ENCODE results near the gene FBXO7.

Gene FBXO7

DNA sequence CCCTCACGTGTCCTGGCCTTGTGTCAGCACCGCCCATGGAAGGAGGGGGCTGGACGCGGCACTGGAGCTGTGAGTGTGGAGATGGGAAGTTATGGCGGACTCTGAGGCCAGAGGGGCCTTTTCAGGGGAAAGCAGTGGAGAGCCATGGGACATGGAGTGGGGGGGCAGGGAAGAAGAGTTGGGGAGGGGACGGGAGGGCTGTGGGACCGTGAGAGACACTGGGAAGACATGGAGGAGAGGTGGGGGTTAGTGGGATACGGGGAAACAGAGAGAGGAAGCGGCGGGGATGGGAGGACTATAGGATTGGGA lies 58.2 kb downstream of the FBXO7 start:
- no peak for DNase-seq

DNA sequence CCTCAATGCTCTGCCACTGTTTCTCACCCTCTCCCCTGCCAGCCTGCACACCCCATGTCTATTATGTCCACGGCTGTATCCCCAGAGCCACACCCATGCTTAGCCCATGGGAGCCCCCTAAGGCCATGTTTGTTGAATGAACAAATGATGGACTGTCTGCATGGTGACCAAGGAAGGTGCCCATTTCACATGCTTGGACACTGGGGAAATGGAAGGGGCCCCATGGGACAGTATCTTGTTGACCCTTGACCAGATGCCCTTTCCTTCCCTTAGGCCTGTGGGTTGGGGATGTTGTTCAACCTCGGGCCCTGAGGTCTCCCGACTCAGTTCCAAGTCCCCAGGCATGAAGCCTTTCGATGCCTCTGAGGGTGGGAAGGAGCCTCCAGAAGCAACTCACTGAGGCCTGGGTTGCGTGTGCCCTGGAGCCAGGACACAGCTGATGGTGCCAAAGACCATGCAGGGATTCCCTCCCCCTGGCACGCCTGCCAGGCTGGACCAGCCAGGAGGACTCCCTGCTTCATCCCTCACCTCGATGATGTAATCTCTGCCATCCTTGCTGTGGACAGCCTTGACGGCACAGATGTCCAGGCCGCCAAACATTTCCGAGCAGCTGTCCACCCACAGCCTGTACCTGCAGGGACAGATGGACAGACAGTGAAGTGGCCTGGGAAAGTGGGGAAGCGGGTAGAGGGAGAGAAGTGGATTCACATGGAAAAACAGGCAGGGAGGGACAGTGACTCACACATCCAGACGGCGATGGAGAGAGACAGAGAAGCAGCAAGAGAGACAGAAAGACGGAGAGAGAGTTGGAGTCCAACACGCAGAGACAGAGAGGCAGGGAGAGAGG lies 58.9 kb downstream of the FBXO7 start:
- no peak for DNase-seq

DNA sequence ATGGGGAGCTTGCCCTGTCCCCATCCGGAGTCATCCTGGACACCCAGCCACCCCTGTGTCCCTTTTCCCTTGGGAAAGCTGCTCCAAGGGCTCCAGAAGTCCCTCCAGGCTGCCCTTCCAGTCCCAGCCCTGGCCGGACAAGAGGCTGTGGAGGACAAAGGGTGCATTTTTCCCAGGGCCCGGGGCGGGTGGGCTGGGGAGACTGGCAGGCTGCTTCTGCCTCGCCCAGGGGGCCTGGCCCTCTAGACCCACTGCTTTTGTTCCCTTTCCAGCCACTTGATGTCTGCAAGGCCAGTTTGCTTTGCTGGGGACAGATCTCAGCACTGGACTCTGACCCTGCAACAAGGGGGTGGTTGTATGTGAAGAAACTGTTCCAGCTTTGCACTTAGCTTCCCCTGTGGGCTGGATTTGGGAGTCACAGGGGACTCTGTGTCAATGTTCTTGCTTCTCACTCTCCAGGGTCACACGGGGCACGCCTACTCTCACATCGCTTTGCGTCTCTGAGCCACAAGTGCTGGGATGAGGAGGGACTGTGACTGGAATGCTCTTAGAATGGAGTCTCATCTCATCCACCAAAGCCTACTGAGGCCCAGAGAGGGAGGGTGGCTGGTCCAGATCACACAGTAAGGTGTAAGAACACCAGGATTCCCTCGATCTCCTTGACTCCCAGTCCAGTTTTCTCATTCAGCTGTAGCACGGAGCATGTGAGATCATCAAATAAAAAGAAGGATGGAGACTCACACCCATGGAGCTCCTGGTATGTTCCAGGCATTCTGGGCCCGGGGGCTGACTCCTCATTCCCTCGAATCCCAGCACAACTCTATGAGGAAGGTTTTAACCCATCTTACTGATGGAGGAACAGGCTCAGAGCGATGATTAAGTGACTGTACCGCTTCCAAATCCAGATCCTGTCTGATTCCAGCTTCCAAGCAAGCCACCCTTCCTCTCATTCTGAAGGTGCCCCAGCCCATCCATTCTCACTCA lies 59.9 kb downstream of the FBXO7 start:
- no peak for DNase-seq

DNA sequence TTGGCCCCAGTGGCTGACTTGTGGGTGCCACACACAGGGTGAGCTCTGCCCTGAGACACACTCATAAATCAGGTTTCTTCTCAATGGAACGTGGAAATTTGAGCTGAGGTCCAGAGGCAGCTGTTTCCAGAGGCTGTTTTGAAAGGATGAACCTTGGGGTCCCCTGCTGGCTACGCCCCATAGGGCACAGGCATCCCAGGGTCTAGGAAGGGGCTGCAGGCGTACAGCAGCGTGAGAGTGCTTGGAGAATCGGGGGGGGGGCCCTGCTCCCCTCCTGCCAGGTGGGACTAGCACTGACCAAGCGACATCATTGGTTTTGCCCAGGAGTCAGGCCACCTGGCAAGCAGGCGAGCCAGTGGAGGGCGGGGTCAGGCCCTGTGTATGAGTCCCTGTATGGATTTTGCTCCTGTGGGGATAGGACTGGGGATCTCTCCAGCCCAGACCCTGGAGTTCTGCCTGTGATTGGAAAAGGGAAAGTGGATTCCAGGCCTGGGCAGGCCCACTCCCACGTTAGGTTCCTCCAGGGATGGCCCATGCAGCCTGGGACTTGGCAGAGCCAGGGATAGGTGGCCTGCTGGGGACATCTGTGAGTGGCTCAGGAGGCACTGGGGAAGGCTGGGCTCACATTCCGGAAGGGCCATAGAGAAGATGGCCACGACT lies 61.0 kb downstream of the FBXO7 start:
- no peak for DNase-seq

DNA sequence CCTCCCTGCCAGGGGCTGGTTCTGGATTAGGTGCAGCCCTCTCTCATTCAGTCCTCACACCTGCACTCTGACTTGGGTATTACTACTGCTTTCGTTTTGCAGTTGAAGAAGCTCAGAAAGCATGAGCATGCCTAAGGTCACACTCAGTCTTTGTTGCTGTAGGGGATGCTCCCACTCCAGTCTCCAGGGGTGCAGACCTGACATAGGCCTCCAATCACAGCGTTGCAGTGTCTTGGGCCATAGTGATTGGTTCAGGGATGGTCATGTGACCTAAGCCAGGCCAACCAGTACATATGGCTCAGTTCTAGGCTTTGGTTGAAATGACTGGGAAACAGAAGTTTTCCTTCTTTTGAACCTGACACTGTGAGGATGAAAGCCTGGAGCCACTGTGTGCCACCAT lies 61.7 kb downstream of the FBXO7 start:
- DNase-seq: no peak

DNA sequence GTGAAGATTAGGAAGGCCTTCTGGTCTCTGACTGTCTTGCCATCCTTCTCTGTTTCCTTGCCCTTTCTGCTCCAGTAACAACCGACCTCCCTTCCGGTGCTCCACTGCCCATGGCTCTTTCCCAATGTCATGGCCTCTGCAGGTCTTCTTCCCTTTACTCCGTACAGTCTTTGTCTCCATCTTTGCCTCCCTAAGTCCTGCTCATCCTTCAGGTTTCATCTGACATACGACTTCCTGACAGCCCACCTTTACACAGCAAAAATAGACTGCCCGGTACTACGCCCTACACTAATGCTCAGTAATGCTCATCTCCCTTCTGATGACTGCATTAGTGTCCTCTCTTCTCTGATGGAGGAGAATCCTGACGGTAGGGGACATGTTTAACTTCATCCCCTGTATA lies 63.9 kb downstream of the FBXO7 start:
- no peak for DNase-seq

DNA sequence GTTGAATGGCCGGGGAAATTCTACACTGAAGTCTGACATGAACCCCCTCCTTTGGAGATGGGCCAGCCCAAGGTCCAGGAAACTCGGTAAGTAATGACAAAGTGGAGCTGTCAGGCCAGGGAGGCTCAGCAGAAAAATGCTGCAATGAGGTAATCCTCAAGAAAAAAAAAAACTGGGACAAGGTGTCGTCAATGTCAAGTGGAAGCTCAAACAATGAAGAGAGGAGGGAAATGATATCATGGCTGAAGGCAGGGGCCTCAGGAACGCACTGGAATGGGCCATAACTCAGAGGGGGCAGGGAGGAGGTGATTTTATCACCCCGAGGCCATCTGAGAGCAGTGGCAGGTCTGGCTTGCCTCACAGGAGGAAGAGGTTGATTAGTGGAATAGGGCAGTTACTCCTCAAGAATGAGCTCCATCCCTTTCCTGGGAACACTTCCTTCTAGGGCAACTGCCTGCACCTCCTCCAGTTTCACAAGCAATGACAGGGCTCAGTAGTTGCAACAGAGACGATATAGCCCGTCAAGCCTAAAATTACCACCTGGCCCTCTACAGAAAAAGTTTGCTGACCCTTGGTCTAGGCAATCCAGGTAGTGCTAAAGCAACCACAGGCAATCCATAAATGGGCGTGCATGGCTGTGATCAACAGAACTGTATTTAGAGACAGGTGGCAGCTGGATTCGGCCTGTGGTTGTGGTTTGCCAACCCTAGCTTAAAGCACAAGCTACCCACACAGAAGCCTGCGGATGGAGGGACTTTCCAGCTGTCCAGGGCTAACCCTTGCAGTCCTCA lies 65.2 kb downstream of the FBXO7 start:
- no peak for DNase-seq

DNA sequence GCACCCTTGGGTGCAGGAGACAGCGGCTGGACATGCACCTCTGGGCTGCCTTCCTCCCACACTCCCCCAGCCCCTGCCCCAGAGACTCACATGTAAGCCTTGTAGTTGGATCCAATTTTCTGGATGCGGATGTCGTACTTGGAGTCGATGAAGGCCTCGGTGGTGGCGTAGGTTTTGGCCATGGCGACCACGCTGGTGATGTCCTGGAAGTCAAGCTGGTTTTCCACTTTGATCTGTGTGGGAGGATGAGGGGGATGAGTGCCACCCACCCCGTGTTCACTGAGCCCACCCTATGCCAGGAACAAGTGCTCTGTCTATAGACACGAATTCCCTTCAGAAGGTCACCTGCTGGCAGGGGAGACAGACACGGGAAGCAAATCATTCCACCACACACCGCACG lies 66.9 kb downstream of the FBXO7 start:
- DNase-seq: no peak

DNA sequence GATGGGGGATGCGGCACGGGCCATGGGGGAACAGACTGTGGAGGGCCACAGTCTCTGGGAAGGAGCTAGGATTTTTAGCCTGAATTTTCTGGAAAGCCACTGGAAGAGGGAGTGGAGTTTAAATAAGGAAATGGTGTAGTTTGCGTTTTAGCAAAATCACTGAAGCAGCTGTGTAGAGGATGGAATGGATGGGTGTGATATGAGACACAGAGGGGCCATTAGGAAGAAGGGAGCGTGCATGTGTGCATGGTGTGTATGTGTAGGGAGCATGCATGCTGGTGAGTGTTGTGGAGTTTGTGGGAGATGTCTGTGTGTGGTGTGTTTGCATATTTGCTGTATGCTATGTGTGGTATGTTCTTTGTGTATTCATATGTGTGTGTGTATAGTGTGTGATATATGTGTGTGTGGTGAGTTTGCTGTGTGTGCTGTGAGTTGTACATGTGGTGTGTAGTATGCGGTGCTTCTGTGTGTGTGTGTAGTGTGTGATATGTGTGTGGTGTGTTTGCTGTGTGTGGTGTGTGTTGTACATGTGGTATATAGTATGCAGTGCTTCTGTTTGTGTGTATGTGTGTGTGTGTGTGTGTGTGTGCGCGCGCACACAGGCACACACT lies 67.6 kb downstream of the FBXO7 start:
- DNase-seq: no peak

DNA sequence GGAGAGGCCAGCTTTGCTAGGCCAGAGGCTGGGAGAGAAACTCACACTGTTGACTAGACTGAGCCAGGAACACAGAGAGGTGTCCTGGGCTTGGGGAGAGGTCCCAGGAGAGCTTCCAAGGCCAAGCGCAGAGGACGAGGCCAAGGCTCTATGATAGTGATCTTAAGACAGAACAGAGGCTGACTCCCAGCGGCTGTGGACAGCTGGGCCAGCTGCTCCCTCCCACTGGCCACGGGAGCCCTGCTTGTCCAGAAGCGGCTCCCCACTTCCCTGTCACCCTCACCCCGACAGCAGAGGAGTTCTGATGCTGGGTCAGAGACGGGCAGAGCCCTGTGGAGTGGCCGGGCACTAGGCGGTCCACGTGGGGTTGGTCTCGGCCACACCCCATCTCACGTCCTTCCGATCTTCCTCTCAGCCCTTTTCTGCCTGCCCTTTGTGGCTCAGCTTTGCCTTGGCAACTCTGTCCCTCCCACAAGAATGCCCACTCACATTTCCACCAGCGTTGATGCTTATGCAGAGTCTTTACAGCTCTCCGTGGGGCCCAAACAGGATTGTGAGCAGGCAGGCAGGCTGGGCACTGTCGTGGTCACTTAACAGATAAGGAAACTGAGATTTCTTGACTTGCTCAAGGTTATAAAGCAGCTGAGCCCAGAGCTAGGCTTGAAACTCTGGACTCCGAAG lies 68.2 kb downstream of the FBXO7 start:
- DNase-seq: no peak

DNA sequence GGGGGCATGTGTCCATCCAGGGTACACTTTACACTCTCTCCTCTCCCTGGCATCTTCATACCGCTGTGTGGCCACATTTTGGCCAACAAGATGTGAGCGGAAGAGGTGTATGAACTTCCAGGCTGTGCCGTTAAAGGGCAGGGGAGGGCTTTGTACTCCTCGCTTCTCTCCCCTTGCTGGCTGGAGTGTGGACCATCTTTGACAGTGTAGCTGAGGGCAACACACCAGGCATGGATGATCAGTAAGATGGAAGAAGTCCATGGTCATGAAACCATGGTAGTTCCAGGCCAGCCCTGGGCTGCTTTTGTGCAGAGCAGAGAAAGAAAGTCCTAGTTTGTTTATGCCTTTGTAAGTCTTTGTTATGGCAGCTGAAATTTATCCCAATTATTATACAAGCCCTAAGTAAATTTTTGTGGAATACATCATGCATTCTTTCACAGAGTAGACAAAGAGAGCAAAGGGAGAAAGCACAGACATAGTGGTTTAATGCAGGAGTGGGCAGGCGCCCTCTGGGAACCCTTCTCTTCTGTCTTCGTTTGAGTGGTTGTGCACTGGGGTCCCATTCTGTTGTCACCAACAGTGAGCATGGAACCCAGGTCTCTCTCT lies 70.4 kb downstream of the FBXO7 start:
- no peak for DNase-seq

DNA sequence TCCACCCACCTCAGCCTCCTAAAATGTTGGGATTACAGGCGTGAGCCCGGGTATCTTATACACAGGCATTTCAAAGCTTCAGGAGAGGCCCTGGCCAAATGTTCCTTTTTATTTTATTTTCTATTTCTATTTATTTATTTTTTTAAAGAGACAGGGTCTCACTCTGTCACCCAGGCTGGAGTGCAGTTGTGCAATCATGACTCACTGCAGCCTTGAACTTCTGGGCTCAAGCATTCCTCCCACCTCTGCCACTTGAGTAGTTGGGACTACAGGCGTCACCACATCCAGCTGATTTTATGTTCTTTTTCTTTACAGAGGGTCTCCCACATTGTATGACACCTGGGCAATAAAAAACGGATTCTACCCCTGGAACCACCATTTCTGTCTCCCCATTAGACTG lies 71.2 kb downstream of the FBXO7 start:
- DNase-seq: no peak

DNA sequence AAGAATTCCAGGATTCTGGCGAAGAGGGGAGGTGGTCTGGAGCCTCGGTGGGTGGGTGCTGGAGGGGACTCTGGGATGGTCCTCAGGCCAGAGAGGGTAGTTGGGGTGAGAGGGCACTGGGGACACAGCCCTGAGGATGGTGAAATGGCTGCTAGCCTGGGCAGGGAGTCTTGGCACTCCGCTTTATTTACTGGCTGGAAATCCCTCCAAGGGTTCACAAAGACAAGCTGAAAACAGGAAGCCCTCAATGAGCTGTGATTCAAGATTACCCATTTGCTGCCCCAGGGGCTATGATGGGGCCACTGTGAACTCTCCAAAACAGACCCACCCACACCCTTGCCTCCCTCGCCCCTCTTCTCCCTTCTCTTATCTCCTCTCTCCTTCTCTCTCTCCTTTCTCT lies 71.9 kb downstream of the FBXO7 start:
- DNase-seq: no peak

DNA sequence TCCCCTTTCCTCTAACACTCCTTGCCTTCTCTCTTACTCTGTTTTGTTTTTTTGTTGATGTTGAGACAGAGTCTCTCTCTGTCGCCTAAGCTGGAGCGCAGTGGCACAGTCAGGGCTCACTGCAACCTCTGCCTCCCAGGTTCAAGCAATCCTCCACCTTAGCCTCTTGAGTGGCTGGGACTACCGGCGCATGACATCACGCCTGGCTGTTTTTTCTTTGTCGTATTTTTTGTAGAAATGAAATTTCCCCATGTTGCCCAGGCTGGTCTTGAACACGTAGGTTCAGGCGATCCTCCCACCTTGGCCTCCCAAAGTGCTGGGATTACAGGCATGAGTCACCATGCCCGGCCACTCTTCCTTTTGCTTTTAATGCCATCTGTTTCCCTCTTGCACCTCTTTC lies 72.3 kb downstream of the FBXO7 start:
- no peak for DNase-seq

DNA sequence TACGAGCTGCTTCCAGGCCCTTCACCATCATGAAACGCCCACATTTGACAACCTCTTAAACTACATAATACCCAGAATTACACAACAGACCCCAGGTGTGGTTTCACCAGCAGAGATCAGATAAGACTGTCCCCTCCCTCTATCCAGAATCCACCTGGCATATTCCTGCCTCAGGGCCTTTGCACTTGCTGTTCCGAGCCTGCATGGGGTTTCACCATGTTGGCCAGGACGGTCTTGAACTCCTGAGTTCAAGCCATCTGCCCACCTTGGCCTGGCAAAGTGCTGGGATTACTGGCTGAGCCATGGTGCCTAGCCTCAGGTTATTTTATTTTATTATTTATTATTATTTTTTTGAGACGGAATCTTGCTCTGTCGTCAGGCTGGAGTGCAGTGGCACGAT lies 73.4 kb downstream of the FBXO7 start:
- DNase-seq: no peak

Data from activated CD4-positive, CD25-positive, alpha-beta regulatory T cell (primary cell).